Sigmoid colon (tissue), 7 donors: ENCODE data around the gene ENDOV. TPM values are rescaled to one million over a fixed set of nuclear protein-coding genes. Genes with fewer than 3 reads are reported as not detected.

ENCODE experiments used
- DNase-seq: peaks from one replicate; pipeline ENCODE4 v3.0.0-alpha.2; 2019
- H3K27ac ChIP-seq, 4 donors: fragments of 200-600 bp; sonication (generic); one replicate each; pipeline ENCODE4 v1.5.1; 2016 to 2019; ENCODE audit warnings: mild to moderate bottlenecking in 1 of 4
- H3K27me3 ChIP-seq, 3 donors: fragments of 200-600 bp; sonication (generic); one replicate each; pipeline ENCODE4 v1.5.1; 2019; ENCODE audit warnings: mild to moderate bottlenecking in 1 of 3
- H3K36me3 ChIP-seq, 4 donors: fragments of 200-600 bp; sonication (generic); one replicate each; pipeline ENCODE4 v1.5.1; 2016 to 2019
- H3K4me1 ChIP-seq, 4 donors: fragments of 200-600 bp; sonication (generic); one replicate each; pipeline ENCODE4 v1.5.1; 2017 to 2019
- H3K4me3 ChIP-seq, 4 donors: fragments of 200-600 bp; sonication (generic); one replicate each; pipeline ENCODE4 v1.5.1; 2017 to 2019; ENCODE audit warnings: mild to moderate bottlenecking in 2 of 4, moderate library complexity in 1 of 4
- H3K9me3 ChIP-seq, 4 donors: fragments of 200-600 bp in 3 of 4; sonication (generic) in 3 of 4; one replicate each; pipeline versions ENCODE4 v1.5.1 to v1.6.1; 2013 to 2019
- EP300 ChIP-seq, 4 donors: sonication (generic); formaldehyde crosslinking; IDR thresholded peaks; one replicate each; pipeline ENCODE4 v1.6.1; 2017; ENCODE audit warnings: antibody characterized with exemption in 4 of 4
- POLR2A ChIP-seq, 2 donors: fragments of 450-650 bp; IDR thresholded peaks; one replicate each; pipeline ENCODE4 v1.6.1; 2016; ENCODE audit warnings: antibody characterized with exemption in 2 of 2, mild to moderate bottlenecking in 2 of 2, moderate library complexity in 2 of 2
- POLR2AphosphoS5 ChIP-seq, 4 donors: sonication (generic); formaldehyde crosslinking; IDR thresholded peaks; one replicate each; pipeline ENCODE4 v1.6.1; 2017; ENCODE audit warnings: antibody characterized with exemption in 4 of 4
- WGBS, 2 donors: extraction: QIAGEN DNeasy Blood & Tissue Kit; methylation state at CpG; one replicate each; pipeline ENCODE4 v1.1.7; 2013; 5-methylcytosine and 5-hydroxymethylcytosine counted together
- intact Hi-C: fragments of 100-400 bp; cut with DNase I; formaldehyde crosslinking; loops from one replicate; pipeline ENCODE4 v1.15.1; 2023
- polyA plus RNA-seq, 3 donors: library from polyadenylated mRNA; stranded (reverse); fragments of 200-250 nt; gene quantifications; one replicate each; pipeline ENCODE4 v1.2.3, GENCODE V29; 2013
- total RNA-seq, 4 donors: library from RNA; depleted of rRNA; stranded (reverse); fragments of >200 nt; gene quantifications; one replicate each; pipeline ENCODE4 v1.1.0, GENCODE V29; 2016
- TF ChIP-seq, protein P1 (sequence below), 4 experiments: fragments of 450-650 bp in 3 of 4; fragments of 200-600 bp in 1 of 4; IDR thresholded peaks; one replicate each; pipeline ENCODE4 v1.5.1; 2016 to 2019; ENCODE audit warnings: antibody characterized with exemption in 4 of 4, mild to moderate bottlenecking in 3 of 4, moderate library complexity in 2 of 4
- donor health status: healthy with polysubstance abuse.
- donor health status: Bipolar disorder and iron deficiency.
- donor health status: healthy.

ENDOV gene
- total and polyA plus RNA-seq, 7 donors: 9.5 to 23.5 (median 17.4) TPM

GRCh38 chr17:80480248-80480647 is 65.3 kb downstream of the ENDOV start:
- 87% methylated on average over 7 of the region's 7 CpGs for WGBS, 2 donors

GRCh38 chr17:80481284-80482057 is 66.5 kb downstream of the ENDOV start:
- TF ChIP-seq POLR2A (IDR thresholded peaks at IDR 0.05) (no peak), POLR2AphosphoS5 (IDR thresholded peaks at IDR 0.05) (no peak), EP300 (IDR thresholded peaks at IDR 0.05) (no peak)
- Histone ChIP-seq H3K4me3 (no peak overlapping the region), H3K36me3 (no peaks in the 10 kb centered on the region), H3K27me3 (peaks cover 25 to 68% (median 59%) of the 10 kb centered on the region in 3 donors), H3K27ac (no peak overlapping the region), H3K4me1 (peaks cover 6 to 25% (median 24%) of the 10 kb centered on the region in 4 donors), H3K9me3 (no peaks in the 10 kb centered on the region)
- 32 to 46% methylated on average over 21 of the region's 21 CpGs for WGBS, 2 donors
- DNase-seq: no peak
- intact Hi-C loops: no loop called here

More at GRCh38 chr17:80480248-80480647, 65.3 kb downstream of the ENDOV start:
- TF ChIP-seq POLR2A (IDR thresholded peaks at IDR 0.05) (no peak), POLR2AphosphoS5 (IDR thresholded peaks at IDR 0.05) (no peak), EP300 (IDR thresholded peaks at IDR 0.05) (no peak)
- TF ChIP-seq, protein P1, sequence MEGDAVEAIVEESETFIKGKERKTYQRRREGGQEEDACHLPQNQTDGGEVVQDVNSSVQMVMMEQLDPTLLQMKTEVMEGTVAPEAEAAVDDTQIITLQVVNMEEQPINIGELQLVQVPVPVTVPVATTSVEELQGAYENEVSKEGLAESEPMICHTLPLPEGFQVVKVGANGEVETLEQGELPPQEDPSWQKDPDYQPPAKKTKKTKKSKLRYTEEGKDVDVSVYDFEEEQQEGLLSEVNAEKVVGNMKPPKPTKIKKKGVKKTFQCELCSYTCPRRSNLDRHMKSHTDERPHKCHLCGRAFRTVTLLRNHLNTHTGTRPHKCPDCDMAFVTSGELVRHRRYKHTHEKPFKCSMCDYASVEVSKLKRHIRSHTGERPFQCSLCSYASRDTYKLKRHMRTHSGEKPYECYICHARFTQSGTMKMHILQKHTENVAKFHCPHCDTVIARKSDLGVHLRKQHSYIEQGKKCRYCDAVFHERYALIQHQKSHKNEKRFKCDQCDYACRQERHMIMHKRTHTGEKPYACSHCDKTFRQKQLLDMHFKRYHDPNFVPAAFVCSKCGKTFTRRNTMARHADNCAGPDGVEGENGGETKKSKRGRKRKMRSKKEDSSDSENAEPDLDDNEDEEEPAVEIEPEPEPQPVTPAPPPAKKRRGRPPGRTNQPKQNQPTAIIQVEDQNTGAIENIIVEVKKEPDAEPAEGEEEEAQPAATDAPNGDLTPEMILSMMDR (IDR thresholded peaks at IDR 0.05): no peak
- Histone ChIP-seq H3K4me3 (no peak overlapping the region), H3K4me1 (peaks cover 6 to 35% (median 34%) of the 10 kb centered on the region in 4 donors), H3K36me3 (no peaks in the 10 kb centered on the region), H3K9me3 (no peaks in the 10 kb centered on the region), H3K27me3 (peaks cover 25 to 76% (median 66%) of the 10 kb centered on the region in 3 donors), H3K27ac (no peak overlapping the region)
- no peak for DNase-seq
- intact Hi-C loops: no loop called here

GRCh38 chr17:80482058-80482318 is 67.0 kb downstream of the ENDOV start:
- Histone ChIP-seq H3K27ac (no peak overlapping the region), H3K4me1 (peaks cover 5 to 19% (median 19%) of the 10 kb centered on the region in 4 donors), H3K36me3 (no peaks in the 10 kb centered on the region), H3K4me3 (no peak overlapping the region), H3K9me3 (peaks cover 0 to 1% (median 0%) of the 10 kb centered on the region in 4 donors), H3K27me3 (peaks cover 22 to 68% (median 57%) of the 10 kb centered on the region in 3 donors)
- DNase-seq: no peak
- intact Hi-C loops: no loop called here
- TF ChIP-seq, protein P1 (IDR thresholded peaks at IDR 0.05): no peak
- TF ChIP-seq POLR2AphosphoS5 (IDR thresholded peaks at IDR 0.05) (no peak), POLR2A (IDR thresholded peaks at IDR 0.05) (no peak), EP300 (IDR thresholded peaks at IDR 0.05) (no peak)
- whole genome bisulfite sequencing, 2 donors: 78 to 88% methylated on average over 4 of the region's 4 CpGs

GRCh38 chr17:80482555-80483308 is 67.8 kb downstream of the ENDOV start:
- Histone ChIP-seq H3K4me1 (peaks cover 0 to 12% (median 11%) of the 10 kb centered on the region in 4 donors), H3K4me3 (no peak overlapping the region), H3K27ac (no peak overlapping the region), H3K36me3 (no peaks in the 10 kb centered on the region), H3K9me3 (peaks cover 0 to 6% (median 0%) of the 10 kb centered on the region in 4 donors), H3K27me3 (peaks cover 14 to 68% (median 57%) of the 10 kb centered on the region in 3 donors)
- 54 to 61% methylated on average over 16 of the region's 16 CpGs for WGBS, 2 donors
- no peak for TF ChIP-seq EP300 (IDR thresholded peaks at IDR 0.05)
- no peak for TF ChIP-seq POLR2AphosphoS5 (IDR thresholded peaks at IDR 0.05)
- no peak for TF ChIP-seq POLR2A (IDR thresholded peaks at IDR 0.05)
- TF ChIP-seq, protein P1 (IDR thresholded peaks at IDR 0.05): no peak
- intact Hi-C loops: no loop called here
- DNase-seq: no peak

- 62 to 71% methylated on average over 10 of the region's 10 CpGs for WGBS, 2 donors
- Histone ChIP-seq H3K36me3 (no peaks in the 10 kb centered on the region), H3K27me3 (peaks cover 0 to 45% (median 30%) of the 10 kb centered on the region in 3 donors), H3K4me3 (no peak overlapping the region), H3K4me1 (no peaks in the 10 kb centered on the region), H3K27ac (no peak overlapping the region), H3K9me3 (peaks cover 0 to 6% (median 0%) of the 10 kb centered on the region in 4 donors)
- no peak for TF ChIP-seq POLR2AphosphoS5 (IDR thresholded peaks at IDR 0.05)
- no peak for DNase-seq
- intact Hi-C loops: no loop called here
Measured at GRCh38 chr17:80485846-80486245, 70.9 kb downstream of the ENDOV start.
